ENCODE measurements around the gene FUBP3. TPM values are rescaled to one million over a fixed set of nuclear protein-coding genes. Genes with fewer than 3 reads are reported as not detected.

The FUBP3 gene
- total and polyA plus RNA-seq, 2 experiments from 2014 or later: 42.5 to 74.8 TPM

DNA sequence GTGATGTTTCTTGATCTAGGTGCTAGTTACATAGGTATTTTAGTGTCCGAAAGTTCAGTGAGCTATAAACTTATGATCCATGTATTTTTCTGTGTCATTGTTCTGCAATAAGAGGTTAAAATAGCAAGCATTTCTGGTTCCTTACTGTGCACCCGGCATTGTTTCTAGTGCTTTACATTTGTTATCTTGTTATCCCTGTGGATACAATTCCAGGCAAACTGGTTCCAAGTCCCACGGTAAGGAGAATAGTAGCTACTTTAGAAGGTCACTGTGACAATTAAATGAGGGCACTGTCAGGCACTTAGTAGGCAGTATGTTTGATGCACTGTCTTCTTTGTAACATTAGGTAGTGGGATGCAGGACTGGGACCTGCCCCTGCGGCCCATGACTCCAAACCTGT is 9.0 kb downstream of the FUBP3 start:
- Mint-ChIP-seq H3K27me3 (ENCODE audit: insufficient read depth, low read depth, poor library complexity) (no peaks in the 10 kb centered on the region), H3K4me1 (no peaks in the 10 kb centered on the region), H3K27ac (no peak overlapping the region), H3K36me3 (ENCODE audit: low read depth) (peaks cover 6% of the 10 kb centered on the region; the same call in 1 of the 3 replicates), H3K4me3 (no peak overlapping the region), H3K9me3 (no peaks in the 10 kb centered on the region)
- Histone ChIP-seq H3F3A (replicated peaks; ENCODE audit: low read depth) (no peaks in the 10 kb centered on the region), H3K4me2 (no peak overlapping the region), H3K4me1 (ENCODE audit: insufficient read depth) (peaks cover 6% of the 10 kb centered on the region; the same call in 1 of the 2 replicates), H3K4me3 (no peak overlapping the region), H3K27me3 (ENCODE audit: insufficient read depth) (no peaks in the 10 kb centered on the region), H3K9me2 (ENCODE audit: insufficient read depth) (no peaks in the 10 kb centered on the region), H4K20me1 (replicated peaks; ENCODE audit: insufficient read depth) (peaks cover 58% of the 10 kb centered on the region), H3K27ac (ENCODE audit: low read depth) (no peak overlapping the region), H3K36me3 (ENCODE audit: insufficient read depth) (no peaks in the 10 kb centered on the region), H3K79me2 (replicated peaks; ENCODE audit: insufficient read depth) (peaks cover 99% of the 10 kb centered on the region), H2AFZ (no peak overlapping the region)
- TF ChIP-seq NANOG (IDR thresholded peaks at IDR 0.05; ENCODE audit: borderline replicate concordance) (no peak), JUNB (IDR thresholded peaks at IDR 0.05; ENCODE audit: unreplicated experiment) (no peak), STAT1 (IDR thresholded peaks at IDR 0.05; ENCODE audit: unreplicated experiment) (no peak), CREB1 (CRISPR knock-in tag; IDR thresholded peaks at IDR 0.05; ENCODE audit: low read depth) (no peak)
- TF ChIP-seq, protein P1, sequence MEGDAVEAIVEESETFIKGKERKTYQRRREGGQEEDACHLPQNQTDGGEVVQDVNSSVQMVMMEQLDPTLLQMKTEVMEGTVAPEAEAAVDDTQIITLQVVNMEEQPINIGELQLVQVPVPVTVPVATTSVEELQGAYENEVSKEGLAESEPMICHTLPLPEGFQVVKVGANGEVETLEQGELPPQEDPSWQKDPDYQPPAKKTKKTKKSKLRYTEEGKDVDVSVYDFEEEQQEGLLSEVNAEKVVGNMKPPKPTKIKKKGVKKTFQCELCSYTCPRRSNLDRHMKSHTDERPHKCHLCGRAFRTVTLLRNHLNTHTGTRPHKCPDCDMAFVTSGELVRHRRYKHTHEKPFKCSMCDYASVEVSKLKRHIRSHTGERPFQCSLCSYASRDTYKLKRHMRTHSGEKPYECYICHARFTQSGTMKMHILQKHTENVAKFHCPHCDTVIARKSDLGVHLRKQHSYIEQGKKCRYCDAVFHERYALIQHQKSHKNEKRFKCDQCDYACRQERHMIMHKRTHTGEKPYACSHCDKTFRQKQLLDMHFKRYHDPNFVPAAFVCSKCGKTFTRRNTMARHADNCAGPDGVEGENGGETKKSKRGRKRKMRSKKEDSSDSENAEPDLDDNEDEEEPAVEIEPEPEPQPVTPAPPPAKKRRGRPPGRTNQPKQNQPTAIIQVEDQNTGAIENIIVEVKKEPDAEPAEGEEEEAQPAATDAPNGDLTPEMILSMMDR (conservative IDR thresholded peaks at IDR 0.05; ENCODE audit: low read depth in 2 of 2): no peak
- DNase-seq (ENCODE audit: low spot score) (no peak), ATAC-seq (no peak)

DNA sequence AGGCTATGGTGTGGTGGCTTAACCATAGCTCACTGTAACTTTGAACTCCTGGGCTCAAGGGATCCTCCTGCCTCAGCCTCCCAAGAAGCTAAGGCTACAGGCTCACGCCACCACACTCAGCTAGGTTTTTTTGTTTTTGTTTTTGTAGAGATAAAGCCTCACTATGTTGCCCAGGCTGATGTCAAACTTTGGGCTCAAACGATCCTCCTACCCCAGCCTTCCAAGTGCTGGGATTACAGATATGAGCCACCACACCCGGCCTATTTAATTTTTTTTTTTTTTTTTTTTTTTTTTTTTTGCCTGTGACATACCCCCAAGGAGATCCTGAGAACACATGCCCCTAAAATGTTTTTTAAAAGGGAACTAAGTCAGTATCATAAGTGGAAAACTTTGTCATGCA is 10.4 kb downstream of the FUBP3 start:
- no peaks in the 10 kb centered on the region for H3K4me1 Mint-ChIP-seq
- peaks cover 6% of the 10 kb centered on the region; the same call in 1 of the 2 replicates for H3K4me1 ChIP-seq (ENCODE audit: insufficient read depth)
- ATAC-seq (no peak), DNase-seq (ENCODE audit: low spot score) (no peak)
- H3K27ac ChIP-seq (ENCODE audit: low read depth): 0 out of 2 replicates have a peak overlapping the region, but pooled peaks have one; percentile 5
- H3K27me3 ChIP-seq (ENCODE audit: insufficient read depth): no peaks in the 10 kb centered on the region
- no peaks in the 10 kb centered on the region for H3F3A ChIP-seq (replicated peaks; ENCODE audit: low read depth)
- H3K9me3 Mint-ChIP-seq: no peaks in the 10 kb centered on the region
- peaks cover 54% of the 10 kb centered on the region for H4K20me1 ChIP-seq (replicated peaks; ENCODE audit: insufficient read depth)
- no peak overlapping the region for H2AFZ ChIP-seq
- H3K9me2 ChIP-seq (ENCODE audit: insufficient read depth): no peaks in the 10 kb centered on the region
- H3K4me2 ChIP-seq: no peak overlapping the region
- H3K27me3 Mint-ChIP-seq (ENCODE audit: insufficient read depth, low read depth, poor library complexity): no peaks in the 10 kb centered on the region
- H3K79me2 ChIP-seq (replicated peaks; ENCODE audit: insufficient read depth): peaks cover 99% of the 10 kb centered on the region
- H3K36me3 ChIP-seq (ENCODE audit: insufficient read depth): no peaks in the 10 kb centered on the region
- no peak overlapping the region; the same call in 1 of the 2 replicates for H3K27ac Mint-ChIP-seq
- no peak overlapping the region for H3K4me3 ChIP-seq
- peaks cover 6% of the 10 kb centered on the region; the same call in 1 of the 3 replicates for H3K36me3 Mint-ChIP-seq (ENCODE audit: low read depth)
- no peak overlapping the region for H3K4me3 Mint-ChIP-seq
- no peak for TF ChIP-seq JUNB (IDR thresholded peaks at IDR 0.05; ENCODE audit: unreplicated experiment)
- TF ChIP-seq, protein P1 (conservative IDR thresholded peaks at IDR 0.05; ENCODE audit: low read depth in 2 of 2): no peak
- no peak for TF ChIP-seq NANOG (IDR thresholded peaks at IDR 0.05; ENCODE audit: borderline replicate concordance)
- TF ChIP-seq, protein P2, sequence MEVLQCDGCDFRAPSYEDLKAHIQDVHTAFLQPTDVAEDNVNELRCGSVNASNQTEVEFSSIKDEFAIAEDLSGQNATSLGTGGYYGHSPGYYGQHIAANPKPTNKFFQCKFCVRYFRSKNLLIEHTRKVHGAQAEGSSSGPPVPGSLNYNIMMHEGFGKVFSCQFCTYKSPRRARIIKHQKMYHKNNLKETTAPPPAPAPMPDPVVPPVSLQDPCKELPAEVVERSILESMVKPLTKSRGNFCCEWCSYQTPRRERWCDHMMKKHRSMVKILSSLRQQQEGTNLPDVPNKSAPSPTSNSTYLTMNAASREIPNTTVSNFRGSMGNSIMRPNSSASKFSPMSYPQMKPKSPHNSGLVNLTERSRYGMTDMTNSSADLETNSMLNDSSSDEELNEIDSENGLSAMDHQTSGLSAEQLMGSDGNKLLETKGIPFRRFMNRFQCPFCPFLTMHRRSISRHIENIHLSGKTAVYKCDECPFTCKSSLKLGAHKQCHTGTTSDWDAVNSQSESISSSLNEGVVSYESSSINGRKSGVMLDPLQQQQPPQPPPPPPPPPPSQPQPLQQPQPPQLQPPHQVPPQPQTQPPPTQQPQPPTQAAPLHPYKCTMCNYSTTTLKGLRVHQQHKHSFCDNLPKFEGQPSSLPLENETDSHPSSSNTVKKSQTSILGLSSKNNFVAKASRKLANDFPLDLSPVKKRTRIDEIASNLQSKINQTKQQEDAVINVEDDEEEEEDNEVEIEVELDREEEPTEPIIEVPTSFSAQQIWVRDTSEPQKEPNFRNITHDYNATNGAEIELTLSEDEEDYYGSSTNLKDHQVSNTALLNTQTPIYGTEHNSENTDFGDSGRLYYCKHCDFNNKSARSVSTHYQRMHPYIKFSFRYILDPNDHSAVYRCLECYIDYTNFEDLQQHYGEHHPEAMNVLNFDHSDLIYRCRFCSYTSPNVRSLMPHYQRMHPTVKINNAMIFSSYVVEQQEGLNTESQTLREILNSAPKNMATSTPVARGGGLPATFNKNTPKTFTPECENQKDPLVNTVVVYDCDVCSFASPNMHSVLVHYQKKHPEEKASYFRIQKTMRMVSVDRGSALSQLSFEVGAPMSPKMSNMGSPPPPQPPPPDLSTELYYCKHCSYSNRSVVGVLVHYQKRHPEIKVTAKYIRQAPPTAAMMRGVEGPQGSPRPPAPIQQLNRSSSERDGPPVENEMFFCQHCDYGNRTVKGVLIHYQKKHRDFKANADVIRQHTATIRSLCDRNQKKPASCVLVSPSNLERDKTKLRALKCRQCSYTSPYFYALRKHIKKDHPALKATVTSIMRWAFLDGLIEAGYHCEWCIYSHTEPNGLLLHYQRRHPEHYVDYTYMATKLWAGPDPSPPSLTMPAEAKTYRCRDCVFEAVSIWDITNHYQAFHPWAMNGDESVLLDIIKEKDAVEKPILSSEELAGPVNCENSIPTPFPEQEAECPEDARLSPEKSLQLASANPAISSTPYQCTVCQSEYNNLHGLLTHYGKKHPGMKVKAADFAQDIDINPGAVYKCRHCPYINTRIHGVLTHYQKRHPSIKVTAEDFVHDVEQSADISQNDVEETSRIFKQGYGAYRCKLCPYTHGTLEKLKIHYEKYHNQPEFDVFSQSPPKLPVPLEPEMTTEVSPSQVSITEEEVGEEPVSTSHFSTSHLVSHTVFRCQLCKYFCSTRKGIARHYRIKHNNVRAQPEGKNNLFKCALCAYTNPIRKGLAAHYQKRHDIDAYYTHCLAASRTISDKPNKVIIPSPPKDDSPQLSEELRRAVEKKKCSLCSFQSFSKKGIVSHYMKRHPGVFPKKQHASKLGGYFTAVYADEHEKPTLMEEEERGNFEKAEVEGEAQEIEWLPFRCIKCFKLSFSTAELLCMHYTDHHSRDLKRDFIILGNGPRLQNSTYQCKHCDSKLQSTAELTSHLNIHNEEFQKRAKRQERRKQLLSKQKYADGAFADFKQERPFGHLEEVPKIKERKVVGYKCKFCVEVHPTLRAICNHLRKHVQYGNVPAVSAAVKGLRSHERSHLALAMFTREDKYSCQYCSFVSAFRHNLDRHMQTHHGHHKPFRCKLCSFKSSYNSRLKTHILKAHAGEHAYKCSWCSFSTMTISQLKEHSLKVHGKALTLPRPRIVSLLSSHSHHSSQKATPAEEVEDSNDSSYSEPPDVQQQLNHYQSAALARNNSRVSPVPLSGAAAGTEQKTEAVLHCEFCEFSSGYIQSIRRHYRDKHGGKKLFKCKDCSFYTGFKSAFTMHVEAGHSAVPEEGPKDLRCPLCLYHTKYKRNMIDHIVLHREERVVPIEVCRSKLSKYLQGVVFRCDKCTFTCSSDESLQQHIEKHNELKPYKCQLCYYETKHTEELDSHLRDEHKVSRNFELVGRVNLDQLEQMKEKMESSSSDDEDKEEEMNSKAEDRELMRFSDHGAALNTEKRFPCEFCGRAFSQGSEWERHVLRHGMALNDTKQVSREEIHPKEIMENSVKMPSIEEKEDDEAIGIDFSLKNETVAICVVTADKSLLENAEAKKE (CRISPR knock-in tag; IDR thresholded peaks at IDR 0.05): no peak
- no peak for TF ChIP-seq CREB1 (CRISPR knock-in tag; IDR thresholded peaks at IDR 0.05; ENCODE audit: low read depth)
- no peak for TF ChIP-seq ZNF331 (CRISPR knock-in tag; IDR thresholded peaks at IDR 0.05; ENCODE audit: low read depth)
- no peak for TF ChIP-seq EZH2 (IDR thresholded peaks at IDR 0.05; ENCODE audit: low read depth, unreplicated experiment)
- no peak for TF ChIP-seq EZH2phosphoT487 (IDR thresholded peaks at IDR 0.05; ENCODE audit: unreplicated experiment)
- TF ChIP-seq STAT1 (IDR thresholded peaks at IDR 0.05; ENCODE audit: unreplicated experiment): no peak
- no peak for TF ChIP-seq ZNF114 (CRISPR knock-in tag; IDR thresholded peaks at IDR 0.05)
